Neuron (in vitro differentiated cells): ENCODE data around the gene TCF7.

Source experiments
- H2AFZ ChIP-seq: one replicate; pipeline ENCODE4 v1.6.1; 2013; ENCODE audit warnings: low read depth, mild to moderate bottlenecking, inconsistent platforms, low read length, moderate library complexity
- H3K27me3 ChIP-seq: one replicate; pipeline ENCODE4 v1.6.1; 2013; ENCODE audit warnings: low read length; ENCODE audit not compliant: insufficient read depth
- H3K36me3 ChIP-seq: one replicate; pipeline ENCODE4 v1.6.1; 2013; ENCODE audit warnings: low read length; ENCODE audit not compliant: insufficient read depth
- H3K4me1 ChIP-seq: one replicate; pipeline ENCODE4 v1.6.1; 2013; ENCODE audit warnings: low read length; ENCODE audit not compliant: insufficient read depth
- H3K4me3 ChIP-seq: 2 replicates; pipeline ENCODE4 v1.5.1; 2013; ENCODE audit warnings: mild to moderate bottlenecking, low read length, moderate library complexity
- H3K9me3 ChIP-seq: one replicate; pipeline ENCODE4 v1.6.1; 2013; ENCODE audit warnings: low read length

Gene TCF7

GRCh38 chr5:134133188-134133994, 18.9 kb downstream of the TCF7 start:
- no peaks in the 10 kb centered on the region for H3K4me1 ChIP-seq
- no peak overlapping the region for H3K4me3 ChIP-seq
- no peaks in the 10 kb centered on the region for H3K27me3 ChIP-seq
- no peaks in the 10 kb centered on the region for H3K9me3 ChIP-seq
- H3K36me3 ChIP-seq = peaks cover 29% of the 10 kb centered on the region
- no peak overlapping the region for H2AFZ ChIP-seq

GRCh38 chr5:134133995-134134541, 19.6 kb downstream of the TCF7 start:
- Histone ChIP-seq H3K4me1 (no peaks in the 10 kb centered on the region), H2AFZ (no peak overlapping the region), H3K36me3 (peaks cover 29% of the 10 kb centered on the region), H3K27me3 (no peaks in the 10 kb centered on the region), H3K9me3 (no peaks in the 10 kb centered on the region), H3K4me3 (no peak overlapping the region)

GRCh38 chr5:134135091-134135655, 20.7 kb downstream of the TCF7 start:
- Histone ChIP-seq H3K27me3 (no peaks in the 10 kb centered on the region), H3K9me3 (no peaks in the 10 kb centered on the region), H2AFZ (no peak overlapping the region), H3K4me1 (no peaks in the 10 kb centered on the region), H3K36me3 (peaks cover 25% of the 10 kb centered on the region), H3K4me3 (no peak overlapping the region)

- no peaks in the 10 kb centered on the region for H3K27me3 ChIP-seq
- H3K4me3 ChIP-seq = no peak overlapping the region
- peaks cover 23% of the 10 kb centered on the region for H3K36me3 ChIP-seq
- no peaks in the 10 kb centered on the region for H3K9me3 ChIP-seq
- no peak overlapping the region for H2AFZ ChIP-seq
- no peaks in the 10 kb centered on the region for H3K4me1 ChIP-seq
Observed at GRCh38 chr5:134136221-134136631, 21.7 kb downstream of the TCF7 start.

- Histone ChIP-seq H3K4me3 (no peak overlapping the region), H3K36me3 (peaks cover 23% of the 10 kb centered on the region), H3K4me1 (no peaks in the 10 kb centered on the region)
Observed at GRCh38 chr5:134136771-134137170, 22.3 kb downstream of the TCF7 start.

GRCh38 chr5:134138416-134139376, 24.2 kb downstream of the TCF7 start:
- Histone ChIP-seq H3K9me3 (no peaks in the 10 kb centered on the region), H3K4me3 (no peak overlapping the region), H2AFZ (no peak overlapping the region), H3K36me3 (peaks cover 30% of the 10 kb centered on the region), H3K27me3 (no peaks in the 10 kb centered on the region), H3K4me1 (no peaks in the 10 kb centered on the region)

More at GRCh38 chr5:134136771-134137170, 22.3 kb downstream of the TCF7 start:
- Histone ChIP-seq H3K27me3 (no peaks in the 10 kb centered on the region), H3K9me3 (no peaks in the 10 kb centered on the region), H2AFZ (no peak overlapping the region)

GRCh38 chr5:134139377-134139851, 24.9 kb downstream of the TCF7 start:
- no peaks in the 10 kb centered on the region for H3K9me3 ChIP-seq
- no peaks in the 10 kb centered on the region for H3K27me3 ChIP-seq
- H2AFZ ChIP-seq = no peak overlapping the region
- H3K4me3 ChIP-seq = no peak overlapping the region
- peaks cover 33% of the 10 kb centered on the region for H3K36me3 ChIP-seq
- no peaks in the 10 kb centered on the region for H3K4me1 ChIP-seq

GRCh38 chr5:134139891-134140469, 25.5 kb downstream of the TCF7 start:
- no peaks in the 10 kb centered on the region for H3K27me3 ChIP-seq
- peaks cover 35% of the 10 kb centered on the region for H3K36me3 ChIP-seq
- H3K9me3 ChIP-seq = no peaks in the 10 kb centered on the region
- no peak overlapping the region for H2AFZ ChIP-seq
- no peaks in the 10 kb centered on the region for H3K4me1 ChIP-seq
- H3K4me3 ChIP-seq = no peak overlapping the region

GRCh38 chr5:134140530-134141201, 26.2 kb downstream of the TCF7 start:
- H3K27me3 ChIP-seq = no peaks in the 10 kb centered on the region
- no peaks in the 10 kb centered on the region for H3K4me1 ChIP-seq
- no peak overlapping the region for H3K4me3 ChIP-seq
- no peak overlapping the region for H2AFZ ChIP-seq
- H3K9me3 ChIP-seq = no peaks in the 10 kb centered on the region
- H3K36me3 ChIP-seq = peaks cover 38% of the 10 kb centered on the region

- no peak overlapping the region for H2AFZ ChIP-seq
- no peaks in the 10 kb centered on the region for H3K27me3 ChIP-seq
- peaks cover 35% of the 10 kb centered on the region for H3K36me3 ChIP-seq
- H3K4me3 ChIP-seq = no peak overlapping the region
- no peaks in the 10 kb centered on the region for H3K9me3 ChIP-seq
- no peaks in the 10 kb centered on the region for H3K4me1 ChIP-seq
Observed at GRCh38 chr5:134141331-134142050, 27.0 kb downstream of the TCF7 start.

GRCh38 chr5:134142052-134142451, 27.6 kb downstream of the TCF7 start:
- H3K27me3 ChIP-seq = no peaks in the 10 kb centered on the region
- peaks cover 35% of the 10 kb centered on the region for H3K36me3 ChIP-seq
- H3K4me1 ChIP-seq = no peaks in the 10 kb centered on the region
- H3K9me3 ChIP-seq = no peaks in the 10 kb centered on the region
- H3K4me3 ChIP-seq = no peak overlapping the region
- no peak overlapping the region for H2AFZ ChIP-seq
